Panc1 (cell line): ENCODE measurements around the gene MTOR. TPM values are rescaled to one million over a fixed set of nuclear protein-coding genes. Genes with fewer than 3 reads are reported as not detected.

Experiments used
- ATAC-seq: fragments of 200-7000 bp; cut with Tn5 transposase; 2 replicates; pipeline ENCODE4 v1.9.1; 2020; ENCODE audit warnings: mild to moderate bottlenecking, moderate library complexity
- BruUV-seq: library from RNA; stranded (reverse); fragments of 400-500 nt; replicated peaks from 2 replicates; lab custom pipeline; 2021; lab: Mats Ljungman, UMichigan
- CTCF ChIA-PET: fragments of 300-600 bp; sonication (Branson Sonifier 250); formaldehyde crosslinking; loops from one replicate; lab custom pipeline; 2022; ENCODE audit warnings: antibody characterized with exemption; lab: Charles Lee
- POLR2A ChIA-PET: fragments of 300-600 bp; sonication (Branson Sonifier 250); formaldehyde crosslinking; loops from one replicate; lab custom pipeline; 2022; ENCODE audit warnings: antibody characterized with exemption; lab: Charles Lee
- DNase-seq: peaks from one replicate; pipeline ENCODE4 v3.0.0-alpha.2; 2010; ENCODE audit warnings: low read depth, low spot score
- H3K27ac ChIP-seq: 2 replicates; pipeline ENCODE4 v1.5.1; 2011; ENCODE audit warnings: mild to moderate bottlenecking, low read length, inconsistent platforms
- H3K27me3 ChIP-seq: fragments of 200-500 bp; sonication (Bioruptor generic); 2 replicates; pipeline ENCODE4 v1.6.0; 2014; ENCODE audit warnings: low read length, inconsistent platforms; ENCODE audit not compliant: control insufficient read depth, insufficient read depth
- H3K36me3 ChIP-seq: fragments of 200-500 bp; sonication (Bioruptor generic); 2 replicates; pipeline ENCODE4 v1.5.1; 2014; ENCODE audit warnings: inconsistent platforms, mild to moderate bottlenecking, low read length, moderate library complexity; ENCODE audit not compliant: control insufficient read depth, insufficient read depth
- H3K4me1 ChIP-seq: 2 replicates; pipeline ENCODE4 v1.5.1; 2011; ENCODE audit warnings: inconsistent platforms, mild to moderate bottlenecking, low read length, moderate library complexity; ENCODE audit not compliant: control insufficient read depth, insufficient read depth
- H3K4me3 ChIP-seq, 2 experiments: 2 replicates each; pipeline ENCODE4 v1.5.1; 2011 to 2012; ENCODE audit warnings: low read depth in 2 of 2, low read length in 2 of 2, mild to moderate bottlenecking in 2 of 2, inconsistent platforms in 1 of 2, moderate library complexity in 1 of 2
- H3K9me3 ChIP-seq: fragments of 200-500 bp; sonication (Bioruptor generic); 2 replicates; pipeline ENCODE4 v1.5.1; 2014; ENCODE audit warnings: low read depth, mild to moderate bottlenecking, inconsistent platforms, low read length, moderate library complexity; ENCODE audit not compliant: control insufficient read depth, insufficient read depth
- POLR2AphosphoS5 ChIP-seq: IDR thresholded peaks from 2 replicates; pipeline ENCODE4 v1.6.1; 2012; ENCODE audit warnings: mild to moderate bottlenecking, low read depth, low read length, moderate library complexity
- SIN3A ChIP-seq: IDR thresholded peaks from 2 replicates; pipeline ENCODE4 v1.6.1; 2012; ENCODE audit warnings: low read depth, mild to moderate bottlenecking, low read length, moderate library complexity, borderline replicate concordance; ENCODE audit not compliant: insufficient read depth
- TCF7L2 ChIP-seq: IDR thresholded peaks from 2 replicates; pipeline ENCODE4 v1.6.1; 2011; ENCODE audit warnings: mild to moderate bottlenecking, low read depth, low read length, inconsistent platforms
- in situ Hi-C: cut with HindIII; loops from 2 replicates; pipeline ENCODE4 v1.10.0; 2016; ENCODE audit warnings: low sequenced_read_pairs, low pct_unique_long_range_greater_than_20kb
- intact Hi-C: fragments of 100-400 bp; cut with micrococcal nuclease; formaldehyde crosslinking; loops from one replicate; pipeline ENCODE4 v1.10.0; 2022; ENCODE audit not compliant: unreplicated experiment
- total RNA-seq: library from RNA; stranded (reverse); gene quantifications from one replicate; pipeline ENCODE4 v1.2.1, GENCODE V29; 2021; ENCODE audit not compliant: unreplicated experiment
- TF ChIP-seq, protein P1 (sequence below): fragments of 450-650 bp; IDR thresholded peaks from 2 replicates; pipeline ENCODE4 v1.5.1; 2017; ENCODE audit warnings: mild to moderate bottlenecking
- TF ChIP-seq, protein P2 (sequence below), 2 experiments: IDR thresholded peaks; 2 replicates each; pipeline ENCODE4 v1.6.1; 2011 to 2012; ENCODE audit warnings: low read depth in 2 of 2, control low read depth in 1 of 2, low read length in 1 of 2, mild to moderate bottlenecking in 1 of 2, moderate library complexity in 1 of 2; ENCODE audit not compliant: insufficient read depth in 1 of 2

Gene MTOR
- total RNA-seq, 1 experiment from 2014 or later: 71.2 TPM

DNA sequence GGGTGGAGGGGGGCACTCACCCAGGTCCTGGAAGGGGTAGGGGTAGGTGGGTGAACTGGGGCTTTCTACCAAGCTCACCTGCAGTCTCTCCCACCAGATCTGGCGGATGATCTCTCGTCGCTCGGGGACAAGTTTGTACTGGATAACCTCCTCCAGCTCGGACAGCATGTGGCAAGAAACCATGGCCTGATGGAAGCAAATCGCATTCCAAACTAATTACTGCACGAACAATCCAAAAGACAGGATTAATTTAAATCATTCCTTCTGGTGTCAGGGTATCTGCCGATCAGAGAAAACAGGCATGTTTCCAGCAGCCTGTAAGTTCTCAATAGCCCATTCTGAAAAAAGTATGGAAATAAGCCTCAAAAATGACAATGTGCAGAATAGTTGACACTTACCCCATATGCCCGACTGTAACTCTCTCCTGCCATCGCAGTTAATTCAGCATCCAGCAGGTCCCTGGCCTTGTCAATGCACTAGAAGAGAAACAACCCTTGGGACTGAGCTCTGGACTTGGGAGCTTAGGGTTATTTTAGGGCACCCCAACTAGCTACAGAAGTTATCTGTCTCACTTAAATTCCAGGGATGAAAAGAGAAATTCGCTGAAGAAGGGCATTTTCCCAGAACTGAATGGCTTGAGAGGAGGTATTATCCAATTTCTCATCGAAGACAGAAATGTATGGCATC, 117.6 kb downstream of the MTOR start:
- no peaks in the 10 kb centered on the region for H3K9me3 ChIP-seq
- ATAC-seq (no peak), DNase-seq (no peak)
- in situ Hi-C loops: no loop called here
- CTCF ChIA-PET: no interaction called here
- H3K4me3 ChIP-seq: no peak overlapping the region
- POLR2A ChIA-PET: no interaction called here
- no peak overlapping the region for H3K27ac ChIP-seq
- no peaks in the 10 kb centered on the region for H3K4me1 ChIP-seq
- H3K36me3 ChIP-seq: peaks cover 16% of the 10 kb centered on the region
- no TSS peak for BruUV-seq
- intact Hi-C loops: no loop called here
- no peak for TF ChIP-seq TCF7L2
- TF ChIP-seq SIN3A: no peak
- no peak for TF ChIP-seq POLR2AphosphoS5
- TF ChIP-seq, protein P1, sequence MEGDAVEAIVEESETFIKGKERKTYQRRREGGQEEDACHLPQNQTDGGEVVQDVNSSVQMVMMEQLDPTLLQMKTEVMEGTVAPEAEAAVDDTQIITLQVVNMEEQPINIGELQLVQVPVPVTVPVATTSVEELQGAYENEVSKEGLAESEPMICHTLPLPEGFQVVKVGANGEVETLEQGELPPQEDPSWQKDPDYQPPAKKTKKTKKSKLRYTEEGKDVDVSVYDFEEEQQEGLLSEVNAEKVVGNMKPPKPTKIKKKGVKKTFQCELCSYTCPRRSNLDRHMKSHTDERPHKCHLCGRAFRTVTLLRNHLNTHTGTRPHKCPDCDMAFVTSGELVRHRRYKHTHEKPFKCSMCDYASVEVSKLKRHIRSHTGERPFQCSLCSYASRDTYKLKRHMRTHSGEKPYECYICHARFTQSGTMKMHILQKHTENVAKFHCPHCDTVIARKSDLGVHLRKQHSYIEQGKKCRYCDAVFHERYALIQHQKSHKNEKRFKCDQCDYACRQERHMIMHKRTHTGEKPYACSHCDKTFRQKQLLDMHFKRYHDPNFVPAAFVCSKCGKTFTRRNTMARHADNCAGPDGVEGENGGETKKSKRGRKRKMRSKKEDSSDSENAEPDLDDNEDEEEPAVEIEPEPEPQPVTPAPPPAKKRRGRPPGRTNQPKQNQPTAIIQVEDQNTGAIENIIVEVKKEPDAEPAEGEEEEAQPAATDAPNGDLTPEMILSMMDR: no peak
- TF ChIP-seq, protein P2, sequence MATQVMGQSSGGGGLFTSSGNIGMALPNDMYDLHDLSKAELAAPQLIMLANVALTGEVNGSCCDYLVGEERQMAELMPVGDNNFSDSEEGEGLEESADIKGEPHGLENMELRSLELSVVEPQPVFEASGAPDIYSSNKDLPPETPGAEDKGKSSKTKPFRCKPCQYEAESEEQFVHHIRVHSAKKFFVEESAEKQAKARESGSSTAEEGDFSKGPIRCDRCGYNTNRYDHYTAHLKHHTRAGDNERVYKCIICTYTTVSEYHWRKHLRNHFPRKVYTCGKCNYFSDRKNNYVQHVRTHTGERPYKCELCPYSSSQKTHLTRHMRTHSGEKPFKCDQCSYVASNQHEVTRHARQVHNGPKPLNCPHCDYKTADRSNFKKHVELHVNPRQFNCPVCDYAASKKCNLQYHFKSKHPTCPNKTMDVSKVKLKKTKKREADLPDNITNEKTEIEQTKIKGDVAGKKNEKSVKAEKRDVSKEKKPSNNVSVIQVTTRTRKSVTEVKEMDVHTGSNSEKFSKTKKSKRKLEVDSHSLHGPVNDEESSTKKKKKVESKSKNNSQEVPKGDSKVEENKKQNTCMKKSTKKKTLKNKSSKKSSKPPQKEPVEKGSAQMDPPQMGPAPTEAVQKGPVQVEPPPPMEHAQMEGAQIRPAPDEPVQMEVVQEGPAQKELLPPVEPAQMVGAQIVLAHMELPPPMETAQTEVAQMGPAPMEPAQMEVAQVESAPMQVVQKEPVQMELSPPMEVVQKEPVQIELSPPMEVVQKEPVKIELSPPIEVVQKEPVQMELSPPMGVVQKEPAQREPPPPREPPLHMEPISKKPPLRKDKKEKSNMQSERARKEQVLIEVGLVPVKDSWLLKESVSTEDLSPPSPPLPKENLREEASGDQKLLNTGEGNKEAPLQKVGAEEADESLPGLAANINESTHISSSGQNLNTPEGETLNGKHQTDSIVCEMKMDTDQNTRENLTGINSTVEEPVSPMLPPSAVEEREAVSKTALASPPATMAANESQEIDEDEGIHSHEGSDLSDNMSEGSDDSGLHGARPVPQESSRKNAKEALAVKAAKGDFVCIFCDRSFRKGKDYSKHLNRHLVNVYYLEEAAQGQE (IDR thresholded peaks at IDR 0.05; ENCODE audit: insufficient read depth in 1 of 2, low read depth in 2 of 2, low read length in 1 of 2): no peak
- no peaks in the 10 kb centered on the region for H3K27me3 ChIP-seq

DNA sequence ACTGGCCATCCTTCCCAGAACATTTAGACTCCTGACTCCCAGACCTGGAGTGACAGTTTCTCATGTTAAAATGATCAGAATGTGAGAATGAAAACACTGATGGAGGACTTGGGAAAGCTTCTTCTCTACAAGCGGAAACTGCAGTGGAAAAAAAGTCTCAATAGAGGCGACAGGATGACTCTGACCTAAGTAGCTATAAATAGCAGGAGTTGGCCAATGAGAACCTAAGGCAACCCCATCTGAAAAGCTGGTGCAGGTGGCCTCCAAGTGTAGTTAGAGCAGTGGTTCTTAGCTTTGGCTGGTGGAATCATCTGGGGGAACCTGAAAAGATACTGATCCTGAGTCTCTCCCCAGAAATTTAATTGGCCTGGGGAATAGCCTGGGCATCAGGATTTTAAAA, 118.4 kb downstream of the MTOR start:
- Histone ChIP-seq H3K9me3 (no peaks in the 10 kb centered on the region), H3K27me3 (no peaks in the 10 kb centered on the region), H3K4me1 (no peaks in the 10 kb centered on the region), H3K4me3 (no peak overlapping the region), H3K36me3 (peaks cover 12% of the 10 kb centered on the region), H3K27ac (no peak overlapping the region)
- intact Hi-C loops: no loop called here
- POLR2A ChIA-PET: no interaction called here
- DNase-seq (no peak), ATAC-seq (no peak)
- in situ Hi-C loops: no loop called here
- no TSS peak for BruUV-seq
- CTCF ChIA-PET: interaction anchor here (0.6 kb wide), 1 partner anchor 76 kb away, joined by 4 read pairs; no protein-coding TSS in a partner anchor
- TF ChIP-seq, protein P1: no peak
- TF ChIP-seq SIN3A (no peak), POLR2AphosphoS5 (no peak), TCF7L2 (no peak)
- TF ChIP-seq, protein P2 (IDR thresholded peaks at IDR 0.05; ENCODE audit: insufficient read depth in 1 of 2, low read depth in 2 of 2, low read length in 1 of 2): no peak
